HEK293 (cell line): Measurements from ENCODE around the gene HIP1.
"Not testable (repeated sequence)": the region's sequence is repeated elsewhere in the genome, so short reads cannot be mapped to it uniquely, and the experiment has no call there.

Experiments
- CTCF ChIA-PET: fragments of 350-600 bp; formaldehyde crosslinking; extraction: SDS; loops from one replicate; lab custom pipeline; 2021; ENCODE audit warnings: antibody characterized with exemption; lab: Yijun Ruan, JAX
- POLR2A ChIA-PET: fragments of 300-600 bp; formaldehyde crosslinking; extraction: SDS; loops from one replicate; lab custom pipeline; 2020; ENCODE audit warnings: antibody characterized with exemption, inconsistent platforms; lab: Yijun Ruan, JAX
- H3K27ac ChIP-seq: fragments of 200-500 bp; sonication (Bioruptor generic); 2 replicates; pipeline ENCODE4 v1.5.1; 2014; ENCODE audit warnings: low read depth, low read length, control low read depth, inconsistent platforms; ENCODE audit errors: extremely low read depth
- H3K36me3 ChIP-seq, 2 experiments: fragments of 200-500 bp in 1 of 2; sonication (Bioruptor generic) in 1 of 2; 1 replicate in 1 of 2; 2 replicates in 1 of 2; pipeline ENCODE4 v1.5.1; 2014 to 2017; ENCODE audit warnings: inconsistent platforms in 2 of 2, low read length in 2 of 2; ENCODE audit not compliant: control insufficient read depth in 2 of 2, insufficient read depth in 1 of 2
- H3K4me1 ChIP-seq: fragments of 200-500 bp; sonication (Bioruptor generic); 2 replicates; pipeline ENCODE4 v1.5.1; 2014; ENCODE audit warnings: mild to moderate bottlenecking, low read length, inconsistent platforms; ENCODE audit not compliant: control insufficient read depth, insufficient read depth
- H3K4me3 ChIP-seq: 2 replicates; pipeline ENCODE4 v1.5.1; 2011; ENCODE audit warnings: low read depth, mild to moderate bottlenecking, control low read depth, low read length, moderate library complexity
- H3K9me3 ChIP-seq: fragments of 200-500 bp; sonication (Bioruptor generic); 2 replicates; pipeline ENCODE4 v1.5.1; 2014; ENCODE audit warnings: low read depth, low read length, inconsistent platforms; ENCODE audit not compliant: control insufficient read depth, insufficient read depth
- EGR2 ChIP-seq: fragments of 450-650 bp; formaldehyde crosslinking; IDR thresholded peaks from 2 replicates; pipeline ENCODE4 v1.5.1; 2016; ENCODE audit warnings: low read depth, missing biosample characterization, missing genetic modification characterization
- GLIS2 ChIP-seq: fragments of 450-650 bp; formaldehyde crosslinking; IDR thresholded peaks from 2 replicates; pipeline ENCODE4 v1.5.1; 2016; ENCODE audit warnings: missing biosample characterization, missing genetic modification characterization
- HOXA7 ChIP-seq: sonication (generic); formaldehyde crosslinking; IDR thresholded peaks from 2 replicates; pipeline ENCODE4 v1.8.1; 2022; ENCODE audit warnings: missing genetic modification reagents, borderline replicate concordance
- OSR2 ChIP-seq: fragments of 450-650 bp; formaldehyde crosslinking; IDR thresholded peaks from 2 replicates; pipeline ENCODE4 v1.5.1; 2016; ENCODE audit warnings: missing biosample characterization, missing genetic modification characterization
- PRDM4 ChIP-seq: fragments of 450-650 bp; formaldehyde crosslinking; IDR thresholded peaks from 2 replicates; pipeline ENCODE4 v1.5.1; 2017; ENCODE audit warnings: missing biosample characterization, missing genetic modification characterization
- SP3 ChIP-seq: fragments of 450-650 bp; formaldehyde crosslinking; IDR thresholded peaks from 2 replicates; pipeline ENCODE4 v1.5.1; 2016; ENCODE audit warnings: missing biosample characterization, missing genetic modification characterization
- TCF7L2 ChIP-seq: IDR thresholded peaks from 2 replicates; pipeline ENCODE4 v1.6.1; 2011; ENCODE audit warnings: low read depth, mild to moderate bottlenecking, inconsistent platforms, low read length, moderate library complexity, borderline replicate concordance
- ZNF10 ChIP-seq: fragments of 450-650 bp; formaldehyde crosslinking; IDR thresholded peaks from 2 replicates; pipeline ENCODE4 v1.5.1; 2017; ENCODE audit warnings: missing biosample characterization, missing genetic modification characterization
- ZNF140 ChIP-seq: fragments of 450-650 bp; formaldehyde crosslinking; IDR thresholded peaks from 2 replicates; pipeline ENCODE4 v1.5.1; 2016; ENCODE audit warnings: missing biosample characterization, missing genetic modification characterization
- ZNF169 ChIP-seq: fragments of 450-650 bp; formaldehyde crosslinking; IDR thresholded peaks from 2 replicates; pipeline ENCODE4 v1.5.1; 2016; ENCODE audit warnings: missing biosample characterization, missing genetic modification characterization
- ZNF184 ChIP-seq: fragments of 450-650 bp; IDR thresholded peaks from 2 replicates; pipeline ENCODE4 v1.5.1; 2018; ENCODE audit warnings: missing biosample characterization, mild to moderate bottlenecking, missing genetic modification characterization
- ZNF341 ChIP-seq: fragments of 450-650 bp; formaldehyde crosslinking; IDR thresholded peaks from 2 replicates; pipeline ENCODE4; 2016; ENCODE audit warnings: low read depth, missing biosample characterization, missing genetic modification characterization
- ZNF398 ChIP-seq: fragments of 450-650 bp; formaldehyde crosslinking; IDR thresholded peaks from 2 replicates; pipeline ENCODE4 v1.5.1; 2017; ENCODE audit warnings: missing biosample characterization, missing genetic modification characterization
- ZNF521 ChIP-seq: fragments of 450-650 bp; formaldehyde crosslinking; IDR thresholded peaks from 2 replicates; pipeline ENCODE4 v1.5.1; 2017; ENCODE audit warnings: missing biosample characterization, mild to moderate bottlenecking, missing genetic modification characterization
- ZNF529 ChIP-seq: fragments of 450-650 bp; formaldehyde crosslinking; IDR thresholded peaks from 2 replicates; pipeline ENCODE4 v1.5.1; 2017; ENCODE audit warnings: missing genetic modification characterization, missing biosample characterization; ENCODE audit not compliant: insufficient replicate concordance
- TF ChIP-seq, protein P1 (sequence below): fragments of 450-650 bp; formaldehyde crosslinking; IDR thresholded peaks from 2 replicates; pipeline ENCODE4 v1.5.0; 2017; ENCODE audit warnings: missing biosample characterization, missing genetic modification characterization, borderline replicate concordance
- TF ChIP-seq, protein P2 (sequence below): fragments of 450-650 bp; formaldehyde crosslinking; IDR thresholded peaks from 2 replicates; pipeline ENCODE4 v1.5.1; 2016; ENCODE audit warnings: missing biosample characterization, missing genetic modification characterization
- TF ChIP-seq, protein P3 (sequence below): IDR thresholded peaks from 2 replicates; pipeline ENCODE4 v1.6.1; 2011; ENCODE audit warnings: mild to moderate bottlenecking, low read depth, low read length, borderline replicate concordance

Gene HIP1

DNA sequence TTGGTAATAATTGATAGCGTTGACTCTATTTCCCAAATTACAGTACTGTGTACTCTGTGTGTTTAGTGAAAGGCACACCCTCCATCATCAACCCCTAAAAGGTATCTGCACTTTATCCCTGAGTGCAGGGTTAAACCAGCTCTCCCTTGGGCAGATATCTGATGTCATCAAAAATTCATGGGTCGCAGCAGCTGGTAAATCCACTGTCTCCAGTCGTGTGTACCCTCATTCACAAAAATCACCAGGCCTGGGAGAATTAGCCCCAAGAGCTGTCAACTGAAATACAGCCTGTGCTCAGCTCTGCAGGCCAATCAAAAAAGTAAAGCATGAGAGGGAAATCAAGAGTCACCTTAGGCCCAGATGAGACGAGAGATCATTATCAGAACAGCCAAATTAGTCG, 103.7 kb downstream of the HIP1 start:
- POLR2A ChIA-PET: no interaction called here
- no peak overlapping the region for H3K4me3 ChIP-seq
- CTCF ChIA-PET: no interaction called here
- H3K36me3 ChIP-seq: no peaks in the 10 kb centered on the region
- H3K4me1 ChIP-seq: no peaks in the 10 kb centered on the region
- no peak overlapping the region for H3K27ac ChIP-seq
- no peaks in the 10 kb centered on the region for H3K9me3 ChIP-seq
- no peak for TF ChIP-seq ZNF521 (tag by site-specific recombination)

GRCh38 chr7:75632587-75632986, 106.2 kb downstream of the HIP1 start:
- H3K27ac ChIP-seq, H3K4me1 ChIP-seq, H3K4me3 ChIP-seq, H3K36me3 ChIP-seq, CTCF ChIA-PET, H3K9me3 ChIP-seq, POLR2A ChIA-PET: not testable (repeated sequence)

GRCh38 chr7:75631711-75632110, 107.0 kb downstream of the HIP1 start:
- Histone ChIP-seq H3K36me3 (no peaks in the 10 kb centered on the region), H3K9me3 (no peaks in the 10 kb centered on the region), H3K4me1 (no peaks in the 10 kb centered on the region), H3K4me3 (no peak overlapping the region), H3K27ac (no peak overlapping the region)
- TF ChIP-seq, protein P1, sequence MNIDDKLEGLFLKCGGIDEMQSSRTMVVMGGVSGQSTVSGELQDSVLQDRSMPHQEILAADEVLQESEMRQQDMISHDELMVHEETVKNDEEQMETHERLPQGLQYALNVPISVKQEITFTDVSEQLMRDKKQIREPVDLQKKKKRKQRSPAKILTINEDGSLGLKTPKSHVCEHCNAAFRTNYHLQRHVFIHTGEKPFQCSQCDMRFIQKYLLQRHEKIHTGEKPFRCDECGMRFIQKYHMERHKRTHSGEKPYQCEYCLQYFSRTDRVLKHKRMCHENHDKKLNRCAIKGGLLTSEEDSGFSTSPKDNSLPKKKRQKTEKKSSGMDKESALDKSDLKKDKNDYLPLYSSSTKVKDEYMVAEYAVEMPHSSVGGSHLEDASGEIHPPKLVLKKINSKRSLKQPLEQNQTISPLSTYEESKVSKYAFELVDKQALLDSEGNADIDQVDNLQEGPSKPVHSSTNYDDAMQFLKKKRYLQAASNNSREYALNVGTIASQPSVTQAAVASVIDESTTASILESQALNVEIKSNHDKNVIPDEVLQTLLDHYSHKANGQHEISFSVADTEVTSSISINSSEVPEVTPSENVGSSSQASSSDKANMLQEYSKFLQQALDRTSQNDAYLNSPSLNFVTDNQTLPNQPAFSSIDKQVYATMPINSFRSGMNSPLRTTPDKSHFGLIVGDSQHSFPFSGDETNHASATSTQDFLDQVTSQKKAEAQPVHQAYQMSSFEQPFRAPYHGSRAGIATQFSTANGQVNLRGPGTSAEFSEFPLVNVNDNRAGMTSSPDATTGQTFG (tag by site-specific recombination): no peak
- TF ChIP-seq EGR2: 0 out of 2 replicates have a peak, but pooled peaks have one; percentile 7
- ChIA-PET CTCF (no interaction called here), POLR2A (no interaction called here)

DNA sequence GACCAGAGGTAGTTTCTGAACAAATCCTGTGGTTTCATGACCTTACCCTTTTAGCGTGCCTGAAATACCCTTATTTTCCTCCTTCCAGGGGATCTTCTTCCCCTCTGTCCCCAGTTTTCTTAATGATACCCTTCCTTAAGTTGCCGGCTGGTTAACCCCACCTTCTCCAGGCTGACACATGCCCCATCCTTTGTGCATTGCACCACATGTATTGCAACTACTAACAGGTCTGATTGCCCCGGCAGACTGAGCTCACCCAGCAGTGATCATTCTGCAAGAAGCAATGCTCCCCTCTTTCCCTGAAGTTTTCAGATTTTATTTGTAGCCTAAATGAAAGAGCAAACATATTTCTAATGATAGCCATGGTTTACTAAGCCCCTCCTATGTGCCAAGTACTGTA, 108.2 kb downstream of the HIP1 start:
- H3K4me3 ChIP-seq: no peak overlapping the region
- H3K27ac ChIP-seq: no peak overlapping the region
- TF ChIP-seq, protein P2, sequence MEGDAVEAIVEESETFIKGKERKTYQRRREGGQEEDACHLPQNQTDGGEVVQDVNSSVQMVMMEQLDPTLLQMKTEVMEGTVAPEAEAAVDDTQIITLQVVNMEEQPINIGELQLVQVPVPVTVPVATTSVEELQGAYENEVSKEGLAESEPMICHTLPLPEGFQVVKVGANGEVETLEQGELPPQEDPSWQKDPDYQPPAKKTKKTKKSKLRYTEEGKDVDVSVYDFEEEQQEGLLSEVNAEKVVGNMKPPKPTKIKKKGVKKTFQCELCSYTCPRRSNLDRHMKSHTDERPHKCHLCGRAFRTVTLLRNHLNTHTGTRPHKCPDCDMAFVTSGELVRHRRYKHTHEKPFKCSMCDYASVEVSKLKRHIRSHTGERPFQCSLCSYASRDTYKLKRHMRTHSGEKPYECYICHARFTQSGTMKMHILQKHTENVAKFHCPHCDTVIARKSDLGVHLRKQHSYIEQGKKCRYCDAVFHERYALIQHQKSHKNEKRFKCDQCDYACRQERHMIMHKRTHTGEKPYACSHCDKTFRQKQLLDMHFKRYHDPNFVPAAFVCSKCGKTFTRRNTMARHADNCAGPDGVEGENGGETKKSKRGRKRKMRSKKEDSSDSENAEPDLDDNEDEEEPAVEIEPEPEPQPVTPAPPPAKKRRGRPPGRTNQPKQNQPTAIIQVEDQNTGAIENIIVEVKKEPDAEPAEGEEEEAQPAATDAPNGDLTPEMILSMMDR (tag by site-specific recombination): no peak
- TF ChIP-seq ZNF341 (no peak), PRDM4 (tag by site-specific recombination) (no peak), ZNF169 (no peak), ZNF10 (tag by site-specific recombination) (no peak), OSR2 (no peak), GLIS2 (tag by site-specific recombination) (no peak), HOXA7 (CRISPR knock-in tag) (no peak), SP3 (tag by site-specific recombination) (no peak), ZNF398 (tag by site-specific recombination) (no peak), ZNF140 (tag by site-specific recombination) (no peak), ZNF529 (tag by site-specific recombination) (no peak), TCF7L2 (no peak), ZNF184 (tag by site-specific recombination) (no peak)
- TF ChIP-seq, protein P3, sequence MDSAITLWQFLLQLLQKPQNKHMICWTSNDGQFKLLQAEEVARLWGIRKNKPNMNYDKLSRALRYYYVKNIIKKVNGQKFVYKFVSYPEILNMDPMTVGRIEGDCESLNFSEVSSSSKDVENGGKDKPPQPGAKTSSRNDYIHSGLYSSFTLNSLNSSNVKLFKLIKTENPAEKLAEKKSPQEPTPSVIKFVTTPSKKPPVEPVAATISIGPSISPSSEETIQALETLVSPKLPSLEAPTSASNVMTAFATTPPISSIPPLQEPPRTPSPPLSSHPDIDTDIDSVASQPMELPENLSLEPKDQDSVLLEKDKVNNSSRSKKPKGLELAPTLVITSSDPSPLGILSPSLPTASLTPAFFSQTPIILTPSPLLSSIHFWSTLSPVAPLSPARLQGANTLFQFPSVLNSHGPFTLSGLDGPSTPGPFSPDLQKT: no peak
- H3K9me3 ChIP-seq: no peaks in the 10 kb centered on the region
- POLR2A ChIA-PET: interaction anchor here (0.6 kb wide), 1 partner anchor 24 kb away, joined by 3 read pairs; no protein-coding TSS in a partner anchor
- CTCF ChIA-PET: no interaction called here
- no peaks in the 10 kb centered on the region for H3K36me3 ChIP-seq
- H3K4me1 ChIP-seq: no peaks in the 10 kb centered on the region
